K562 (cell line): ENCODE data around the gene GPR3. TPM values are rescaled to one million over a fixed set of nuclear protein-coding genes. Genes with fewer than 3 reads are reported as not detected.

Experiments
- ARID4B ChIP-seq: sonication (generic); formaldehyde crosslinking; IDR thresholded peaks from 2 replicates; pipeline ENCODE4 v1.8.0; 2022; ENCODE audit warnings: mild to moderate bottlenecking, missing genetic modification reagents
- BRD9 ChIP-seq: fragments of 450-650 bp; IDR thresholded peaks from 2 replicates; pipeline ENCODE4 v1.6.1; 2018; ENCODE audit warnings: low read depth; ENCODE audit not compliant: partially characterized antibody
- CREB3L1 ChIP-seq: fragments of 450-650 bp; IDR thresholded peaks from 2 replicates; pipeline ENCODE4 v1.6.1; 2014; ENCODE audit warnings: low read depth, mild to moderate bottlenecking, moderate library complexity, borderline replicate concordance
- CTBP1 ChIP-seq: fragments of 450-650 bp; IDR thresholded peaks from 2 replicates; pipeline ENCODE4 v1.6.1; 2016; ENCODE audit warnings: borderline replicate concordance
- ETV1 ChIP-seq: fragments of 450-650 bp; conservative IDR thresholded peaks from 2 replicates; pipeline ENCODE4 v1.6.1; 2016; ENCODE audit warnings: missing genetic modification characterization, control low read depth, low read depth, missing compliant biosample characterization
- GABPB1 ChIP-seq: sonication (generic); formaldehyde crosslinking; IDR thresholded peaks from 2 replicates; pipeline ENCODE4 v1.8.0; 2022; ENCODE audit warnings: mild to moderate bottlenecking, missing genetic modification reagents
- HNRNPL ChIP-seq: fragments of 200-400 bp; formaldehyde crosslinking; IDR thresholded peaks from 2 replicates; pipeline ENCODE4 v1.6.1; 2017; ENCODE audit warnings: low read depth, mild to moderate bottlenecking, low read length
- JUND ChIP-seq, 2 experiments: IDR thresholded peaks; 2 replicates in 1 of 2; 3 replicates in 1 of 2; pipeline ENCODE4 v1.6.1; 2011; ENCODE audit warnings: borderline replicate concordance in 2 of 2, low read depth in 2 of 2, low read length in 2 of 2, improper control_type of control experiment in 1 of 2, missing biosample characterization in 1 of 2, missing genetic modification characterization in 1 of 2, missing genetic modification reagents in 1 of 2
- NR1H2 ChIP-seq: sonication (generic); formaldehyde crosslinking; IDR thresholded peaks from 2 replicates; pipeline ENCODE4 v1.4.0; 2020; ENCODE audit warnings: mild to moderate bottlenecking, missing genetic modification reagents
- POLR2G ChIP-seq: fragments of 200-400 bp; formaldehyde crosslinking; IDR thresholded peaks from 2 replicates; pipeline ENCODE4 v1.6.1; 2017; ENCODE audit warnings: low read depth, mild to moderate bottlenecking, antibody characterized with exemption, low read length, moderate library complexity
- RBBP5 ChIP-seq: fragments of 200-600 bp; sonication (generic); IDR thresholded peaks from 2 replicates; pipeline ENCODE4 v1.6.1; 2012; ENCODE audit warnings: borderline replicate concordance, mild to moderate bottlenecking, low read length, control low read depth, inconsistent platforms; ENCODE audit not compliant: insufficient read depth, poor library complexity, severe bottlenecking
- VEZF1 ChIP-seq: fragments of 200-800 bp; sonication (Bioruptor generic); IDR thresholded peaks from 2 replicates; pipeline ENCODE4 v1.6.1; 2017; ENCODE audit warnings: missing genetic modification characterization, missing compliant biosample characterization
- ZNF12 ChIP-seq: sonication (generic); formaldehyde crosslinking; IDR thresholded peaks from 2 replicates; pipeline ENCODE4 v1.4.0; 2020; ENCODE audit warnings: mild to moderate bottlenecking, missing genetic modification reagents
- ZNF518B ChIP-seq: fragments of 250-450 bp; sonication (Bioruptor Pico); IDR thresholded peaks from 2 replicates; pipeline ENCODE4 v1.5.0; 2021; ENCODE audit warnings: mild to moderate bottlenecking, moderate library complexity
- polyA plus RNA-seq, 8 experiments: library from polyadenylated mRNA; depleted of rRNA in 4 of 8; stranded (reverse) in 5 of 8; unstranded in 3 of 8; fragments of >200 nt; fragmentation: Nextera tagmentation in 2 of 8; fragmentation: Illumina TruSeq in 1 of 8; extraction: Ambion mirVana in 2 of 8; extraction: Trizol in 1 of 8; gene quantifications; 2 replicates each; pipeline versions ENCODE4 v1.2.1 to v1.2.3, GENCODE V29; 2011 to 2014; ENCODE audit warnings: inconsistent platforms in 1 of 8, missing spikeins in 1 of 8
- total RNA-seq, 7 experiments: library from RNA; depleted of rRNA in 6 of 7; stranded (reverse); fragments of >200 nt in 6 of 7; fragmentation: Illumina TruSeq in 2 of 7; extraction: Trizol in 2 of 7; gene quantifications; 2 replicates each; pipeline versions ENCODE4 v1.2.1 to v1.2.3, GENCODE V29; 2011 to 2021; ENCODE audit warnings: low replicate concordance in 1 of 7

The GPR3 gene
- total and polyA plus RNA-seq, 9 of the 15 experiments (the other 6 are each of a cell fraction or from before 2014, with no cell fraction given): 0.24 to 11.5 (median 3.7) TPM

GRCh38 chr1:27366411-27367159 lies 25.8 kb upstream of the GPR3 start, which contains the start of gene MAP3K6 (continued):
- TF ChIP-seq ZNF518B (CRISPR knock-in tag): no peak
- peak; percentile 95 for TF ChIP-seq RBBP5
- peak; percentile 84 for TF ChIP-seq POLR2G
- TF ChIP-seq CTBP1: peak; percentile 74
- TF ChIP-seq ZNF12 (CRISPR knock-in tag): 0 out of 2 replicates have a peak, but pooled peaks have one; percentile 9
- TF ChIP-seq GABPB1 (CRISPR knock-in tag): peak; percentile 73
- TF ChIP-seq VEZF1 (CRISPR knock-in tag): peak; percentile 52
- TF ChIP-seq BRD9: peak; percentile 57
- no peak; the same call in 1 of the 2 replicates for TF ChIP-seq JUND (IDR thresholded peaks at IDR 0.05; ENCODE audit: borderline replicate concordance, low read depth, low read length)
- TF ChIP-seq JUND (tag; IDR thresholded peaks at IDR 0.05; ENCODE audit: borderline replicate concordance, low read depth, low read length): peak; percentile 9; the same call in 1 of the 3 replicates
- TF ChIP-seq HNRNPL: peak; percentile 19; the same call in 1 of the 2 replicates
- TF ChIP-seq ARID4B: peak; percentile 44; the same call in 1 of the 2 replicates
- TF ChIP-seq NR1H2 (CRISPR knock-in tag): 0 out of 2 replicates have a peak, but pooled peaks have one; percentile 30
- peak; percentile 61; the same call in 1 of the 2 replicates for TF ChIP-seq ETV1 (tag)
- peak; percentile 58; the same call in 1 of the 2 replicates for TF ChIP-seq CREB3L1
